GM12878 (cell line): ENCODE data around the gene MYL3. TPM values are rescaled to one million over a fixed set of nuclear protein-coding genes. Genes with fewer than 3 reads are reported as not detected.
A peak's percentile ranks its signal among the peaks of the same experiment; 100 is the strongest.

Experiments
- CHD2 ChIP-seq: IDR thresholded peaks from 2 replicates; pipeline ENCODE4 v1.6.1; 2011; ENCODE audit warnings: low read depth, low read length, improper control_type of control experiment, borderline replicate concordance
- EP300 ChIP-seq, 2 experiments: fragments of 150-350 bp in 1 of 2; IDR thresholded peaks; 2 replicates each; pipeline ENCODE4 v1.6.1; 2011 to 2012; ENCODE audit warnings: low read depth in 2 of 2, low read length in 2 of 2, borderline replicate concordance in 1 of 2, improper control_type of control experiment in 1 of 2, inconsistent platforms in 1 of 2; ENCODE audit not compliant: control insufficient read depth in 1 of 2
- HDAC2 ChIP-seq: fragments of 200-600 bp; sonication (generic); IDR thresholded peaks from 2 replicates; pipeline ENCODE4 v1.6.1; 2017
- IRF3 ChIP-seq: fragments of 450-650 bp; IDR thresholded peaks from 2 replicates; pipeline ENCODE4 v1.6.1; 2014; ENCODE audit warnings: mild to moderate bottlenecking
- JUND ChIP-seq: IDR thresholded peaks from 2 replicates; pipeline ENCODE4 v1.6.1; 2012; ENCODE audit warnings: low read depth, mild to moderate bottlenecking, low read length, improper control_type of control experiment, moderate library complexity
- KDM1A ChIP-seq: fragments of 200-600 bp; sonication (generic); IDR thresholded peaks from 2 replicates; pipeline ENCODE4 v1.6.1; 2016; ENCODE audit warnings: borderline replicate concordance
- NKRF ChIP-seq: fragments of 450-650 bp; conservative IDR thresholded peaks from 2 replicates; pipeline ENCODE4 v1.6.1; 2017; ENCODE audit warnings: mild to moderate bottlenecking, moderate library complexity
- PAX5 ChIP-seq: IDR thresholded peaks from 2 replicates; pipeline ENCODE4 v1.6.1; 2011; ENCODE audit warnings: low read depth, low read length, borderline replicate concordance
- PBX3 ChIP-seq: IDR thresholded peaks from 2 replicates; pipeline ENCODE4 v1.6.1; 2011; ENCODE audit warnings: mild to moderate bottlenecking, low read depth, low read length, moderate library complexity; ENCODE audit not compliant: insufficient replicate concordance
- POLR2AphosphoS2 ChIP-seq: IDR thresholded peaks from 2 replicates; pipeline ENCODE4 v1.6.1; 2011; ENCODE audit warnings: low read depth, mild to moderate bottlenecking, low read length, improper control_type of control experiment, moderate library complexity
- RELA ChIP-seq: fragments of 450-650 bp; IDR thresholded peaks from 2 replicates; pipeline ENCODE4 v1.8.0; 2014; ENCODE audit warnings: borderline replicate concordance; ENCODE audit not compliant: partially characterized antibody
- REST ChIP-seq: IDR thresholded peaks from 2 replicates; pipeline ENCODE4 v1.6.1; 2012; ENCODE audit warnings: mild to moderate bottlenecking, low read depth, low read length
- SIN3A ChIP-seq: IDR thresholded peaks from 2 replicates; pipeline ENCODE4 v1.6.1; 2012; ENCODE audit warnings: low read depth, low read length, improper control_type of control experiment
- SP1 ChIP-seq: IDR thresholded peaks from one replicate; pipeline ENCODE4 v1.6.1; 2011; ENCODE audit warnings: low read depth, low read length
- SUPT20H ChIP-seq: IDR thresholded peaks from 2 replicates; pipeline ENCODE4 v1.6.1; 2011; ENCODE audit warnings: low read depth, mild to moderate bottlenecking, low read length, moderate library complexity, borderline replicate concordance; ENCODE audit not compliant: control insufficient read depth
- ZBTB40 ChIP-seq: fragments of 450-650 bp; IDR thresholded peaks from 2 replicates; pipeline ENCODE4 v1.6.1; 2016; ENCODE audit warnings: mild to moderate bottlenecking, moderate library complexity, borderline replicate concordance
- ZNF207 ChIP-seq: fragments of 450-650 bp; IDR thresholded peaks from 2 replicates; pipeline ENCODE4 v1.6.1; 2014; ENCODE audit warnings: antibody characterized with exemption, mild to moderate bottlenecking, borderline replicate concordance
- polyA plus RNA-seq, 11 experiments: library from polyadenylated mRNA; depleted of rRNA in 4 of 11; unstranded in 6 of 11; stranded (reverse) in 5 of 11; fragments of >200 nt; fragmentation: Nextera tagmentation in 4 of 11; fragmentation: Illumina TruSeq in 1 of 11; extraction: Ambion mirVana in 4 of 11; extraction: Trizol in 1 of 11; gene quantifications; 1 replicate in 1 of 11; 2 replicates in 10 of 11; pipeline versions ENCODE4 v1.2.1 to v1.2.3, GENCODE V29; 2011 to 2016; ENCODE audit warnings: inconsistent platforms in 2 of 11, missing spikeins in 2 of 11, low read depth in 1 of 11
- total RNA-seq, 4 experiments: library from RNA; depleted of rRNA in 3 of 4; stranded (reverse); fragments of >200 nt in 3 of 4; fragmentation: Illumina TruSeq in 1 of 4; extraction: Trizol in 1 of 4; gene quantifications; 2 replicates each; pipeline versions ENCODE4 v1.2.1 to v1.2.3, GENCODE V29; 2013 to 2021

Gene MYL3
- total and polyA plus RNA-seq, 10 of the 15 experiments (the other 5 are each of a cell fraction or from before 2014, with no cell fraction given): 0.40 TPM; not detected in 9

- TF ChIP-seq EP300 (IDR thresholded peaks at IDR 0.05; ENCODE audit: borderline replicate concordance in 1 of 2, control insufficient read depth in 1 of 2, low read depth in 2 of 2, low read length in 2 of 2) (no peak), PAX5 (peak; percentile 57; the same call in 1 of the 2 replicates), SIN3A (no peak), CHD2 (0 out of 2 replicates have a peak, but pooled peaks have one; percentile 6), KDM1A (no peak), SUPT20H (no peak), ZBTB40 (no peak), SP1 (no peak), ZNF207 (no peak), RELA (no peak), IRF3 (no peak), REST (no peak), POLR2AphosphoS2 (no peak), JUND (no peak), HDAC2 (no peak), PBX3 (no peak), NKRF (no peak)
Measured at GRCh38 chr3:46909535-46910161, 46.4 kb upstream of the MYL3 start (continued).
